ENCODE measurements around the gene ARHGEF19. TPM values are rescaled to one million over a fixed set of nuclear protein-coding genes. Genes with fewer than 3 reads are reported as not detected.

ARHGEF19 gene
- total RNA-seq, 4 donors from 2014 or later: 3.3 to 4.6 (median 3.9) TPM

GRCh38 chr1:16177306-16177705 lies 35.1 kb downstream of the ARHGEF19 start:
- H3K36me3 ChIP-seq: no peaks in the 10 kb centered on the region
- H3K9me3 ChIP-seq: no peaks in the 10 kb centered on the region
- TF ChIP-seq POLR2A (IDR thresholded peaks at IDR 0.05; ENCODE audit: low read depth): no peak
- no peak for TF ChIP-seq EP300 (IDR thresholded peaks at IDR 0.05)
- TF ChIP-seq CTCF (IDR thresholded peaks at IDR 0.05): no peak
- no peak for TF ChIP-seq POLR2AphosphoS5 (IDR thresholded peaks at IDR 0.05)
- intact Hi-C loops (cut with DNase I): no loop called here
- H3K27me3 ChIP-seq: no peaks in the 10 kb centered on the region
- no peak overlapping the region for H3K4me3 ChIP-seq
- peak overlapping the region; percentile 83 to 89 (median 84) for H3K27ac ChIP-seq (replicated peaks in 1 of 4)
- peaks cover 55 to 86% (median 82%) of the 10 kb centered on the region in 4 donors for H3K4me1 ChIP-seq
- DNase-seq (ENCODE audit: extremely low spot score): no peak
- 100% methylated on average over 3 of the region's 4 CpGs for WGBS

GRCh38 chr1:16176653-16177052 lies 35.8 kb downstream of the ARHGEF19 start:
- Histone ChIP-seq H3K36me3 (no peaks in the 10 kb centered on the region), H3K9me3 (no peaks in the 10 kb centered on the region), H3K4me1 (peaks cover 49 to 80% (median 75%) of the 10 kb centered on the region in 4 donors), H3K27me3 (no peaks in the 10 kb centered on the region), H3K27ac (replicated peaks in 1 of 4) (peak overlapping the region; percentile 83 to 89 (median 84)), H3K4me3 (peak overlapping the region in 1 of 4 donors; percentile 0)
- intact Hi-C loops (cut with DNase I): no loop called here
- no peak for TF ChIP-seq CTCF (IDR thresholded peaks at IDR 0.05)
- no peak for TF ChIP-seq POLR2A (IDR thresholded peaks at IDR 0.05; ENCODE audit: low read depth)
- TF ChIP-seq POLR2AphosphoS5 (IDR thresholded peaks at IDR 0.05): no peak
- TF ChIP-seq EP300 (IDR thresholded peaks at IDR 0.05): no peak
- no peak for DNase-seq (ENCODE audit: extremely low spot score)
- WGBS: 55% methylated on average over 6 of the region's 7 CpGs

- Histone ChIP-seq H3K9me3 (no peaks in the 10 kb centered on the region), H3K4me3 (peak overlapping the region in 2 of 4 donors; percentile 0 to 4), H3K27me3 (no peaks in the 10 kb centered on the region), H3K4me1 (peaks cover 41 to 72% (median 68%) of the 10 kb centered on the region in 4 donors), H3K27ac (replicated peaks in 1 of 4) (peak overlapping the region; percentile 83 to 89 (median 84)), H3K36me3 (no peaks in the 10 kb centered on the region)
- intact Hi-C loops (cut with DNase I): no loop called here
- no peak for DNase-seq (ENCODE audit: extremely low spot score)
- 6% methylated on average over 17 of the region's 24 CpGs for WGBS
- TF ChIP-seq POLR2AphosphoS5 (IDR thresholded peaks at IDR 0.05): peak; percentile 44 to 73
- TF ChIP-seq POLR2A (IDR thresholded peaks at IDR 0.05; ENCODE audit: low read depth): no peak
- TF ChIP-seq CTCF (IDR thresholded peaks at IDR 0.05): no peak
- no peak for TF ChIP-seq EP300 (IDR thresholded peaks at IDR 0.05)
Observed at GRCh38 chr1:16175610-16176553, 36.6 kb downstream of the ARHGEF19 start.

- DNase-seq (ENCODE audit: extremely low spot score): no peak
- intact Hi-C loops (cut with DNase I): no loop called here
- Histone ChIP-seq H3K27me3 (no peaks in the 10 kb centered on the region), H3K9me3 (no peaks in the 10 kb centered on the region), H3K4me1 (peaks cover 37 to 66% (median 60%) of the 10 kb centered on the region in 4 donors), H3K36me3 (no peaks in the 10 kb centered on the region), H3K4me3 (no peak overlapping the region), H3K27ac (replicated peaks in 1 of 4) (peak overlapping the region; percentile 83 to 89 (median 84))
- 57% methylated on average over 7 of the region's 22 CpGs for WGBS
- TF ChIP-seq POLR2AphosphoS5 (IDR thresholded peaks at IDR 0.05) (no peak), EP300 (IDR thresholded peaks at IDR 0.05) (no peak), CTCF (IDR thresholded peaks at IDR 0.05) (no peak), POLR2A (IDR thresholded peaks at IDR 0.05; ENCODE audit: low read depth) (no peak)
Observed at GRCh38 chr1:16174886-16175598, 37.4 kb downstream of the ARHGEF19 start.
